NCI-H226 (cell line): ENCODE results near the gene SORD.
"Not testable (repeated sequence)": the region's sequence is repeated elsewhere in the genome, so short reads cannot be mapped to it uniquely, and the experiment has no call there.

ENCODE experiments used
- DNase-seq: peaks from one replicate; pipeline ENCODE4 v3.0.0-alpha.2; 2015

SORD gene

GRCh38 chr15:45022871-45023658 is at the start of gene SORD:
Gene SORD, plus strand, starts transcription at chr15:45023195. Its CDS starts 89 bp downstream, at chr15:45023284.
- peak; percentile 69 for DNase-seq

DNA sequence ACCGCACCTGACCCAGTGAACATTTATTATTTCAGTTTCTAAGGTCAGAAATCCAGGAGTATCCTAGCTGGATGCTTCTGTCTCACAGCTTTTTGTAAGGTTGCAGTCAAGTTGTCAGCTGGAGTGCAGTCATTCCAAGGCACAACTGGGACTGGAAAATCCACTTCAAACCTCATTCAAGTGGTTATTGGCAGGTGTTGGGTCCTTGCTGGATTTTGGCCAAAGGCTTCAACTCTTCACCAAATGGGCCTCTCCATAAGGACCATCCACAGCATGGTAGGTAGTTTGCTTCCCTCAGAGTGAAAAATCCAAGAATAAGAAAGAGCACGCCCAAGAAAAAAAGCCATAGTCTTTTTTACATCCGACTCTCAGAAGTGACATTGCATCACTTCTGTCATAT is 46.8 kb upstream of the SORD start:
- DNase-seq: not testable (repeated sequence)

DNA sequence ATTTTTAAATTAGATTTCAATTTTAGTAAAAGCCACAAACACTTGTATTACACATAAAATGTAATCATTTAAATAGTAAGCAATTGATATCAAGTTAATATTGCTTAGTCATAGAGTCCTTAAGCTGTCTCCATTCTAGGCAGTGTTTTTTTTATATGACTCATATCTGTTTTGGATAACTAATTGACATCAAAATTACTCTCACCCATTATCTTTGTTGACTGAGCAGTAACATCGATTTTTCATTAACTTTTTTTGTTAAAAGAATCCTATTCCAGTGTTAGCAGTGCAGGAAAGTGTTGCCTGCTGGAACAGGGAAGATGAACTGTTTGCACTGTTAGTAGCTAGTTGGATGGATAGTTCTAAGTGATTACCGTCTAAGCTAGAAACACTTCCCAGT is 45.2 kb upstream of the SORD start:
- not testable (repeated sequence) for DNase-seq

DNA sequence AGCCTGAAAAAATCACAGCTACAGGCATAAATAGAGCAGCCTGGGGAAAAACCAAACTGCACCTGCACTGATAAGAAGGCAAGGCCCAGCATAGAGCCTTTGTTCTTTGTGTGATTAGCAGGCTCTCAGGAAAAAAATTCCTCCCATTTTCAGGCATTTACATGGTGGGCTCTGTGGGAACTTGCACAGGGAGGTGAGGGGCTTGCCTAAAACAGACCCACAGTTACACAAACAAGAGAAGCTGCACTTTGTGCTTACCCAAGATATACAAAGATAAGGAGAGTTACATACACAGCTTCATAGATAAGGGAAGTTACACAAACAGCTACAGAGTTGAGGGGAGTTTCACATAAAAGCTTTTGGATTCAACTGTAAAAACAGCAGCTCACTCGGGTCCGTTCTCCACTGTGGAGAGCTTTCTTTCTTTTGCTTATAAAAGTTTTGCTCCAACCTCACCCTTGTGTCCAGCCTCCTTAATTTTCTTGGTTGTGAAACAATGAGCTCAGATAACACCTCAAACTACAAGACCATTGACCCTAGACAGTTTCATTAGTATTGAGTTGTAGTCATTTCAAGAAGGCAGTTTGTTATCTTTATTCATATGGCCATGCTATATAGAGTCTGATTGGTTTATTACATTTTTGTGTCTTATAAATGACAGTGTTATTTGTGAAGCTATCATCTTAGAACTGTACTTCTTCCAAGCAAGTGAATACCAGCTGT is 43.2 kb upstream of the SORD start:
- DNase-seq: not testable (repeated sequence)

DNA sequence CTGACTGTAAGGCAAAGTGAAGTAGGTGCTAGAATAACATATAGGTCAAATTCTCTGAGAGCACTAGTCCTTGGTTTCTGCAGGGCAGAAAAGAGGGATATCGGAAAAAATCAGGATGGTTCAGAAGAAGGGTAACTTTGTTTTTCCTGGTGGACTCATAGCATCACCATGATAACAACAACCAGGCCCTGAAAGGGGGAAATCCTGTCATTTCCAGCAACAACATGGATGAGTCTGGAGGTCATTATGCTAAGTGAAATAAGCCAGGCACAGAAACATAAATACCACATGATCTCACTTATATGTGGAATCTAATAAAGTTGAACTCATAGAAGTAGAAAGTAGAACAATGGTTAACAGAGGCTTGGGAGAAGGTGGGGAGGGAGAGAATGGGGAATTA is 38.9 kb upstream of the SORD start:
- DNase-seq: not testable (repeated sequence)

DNA sequence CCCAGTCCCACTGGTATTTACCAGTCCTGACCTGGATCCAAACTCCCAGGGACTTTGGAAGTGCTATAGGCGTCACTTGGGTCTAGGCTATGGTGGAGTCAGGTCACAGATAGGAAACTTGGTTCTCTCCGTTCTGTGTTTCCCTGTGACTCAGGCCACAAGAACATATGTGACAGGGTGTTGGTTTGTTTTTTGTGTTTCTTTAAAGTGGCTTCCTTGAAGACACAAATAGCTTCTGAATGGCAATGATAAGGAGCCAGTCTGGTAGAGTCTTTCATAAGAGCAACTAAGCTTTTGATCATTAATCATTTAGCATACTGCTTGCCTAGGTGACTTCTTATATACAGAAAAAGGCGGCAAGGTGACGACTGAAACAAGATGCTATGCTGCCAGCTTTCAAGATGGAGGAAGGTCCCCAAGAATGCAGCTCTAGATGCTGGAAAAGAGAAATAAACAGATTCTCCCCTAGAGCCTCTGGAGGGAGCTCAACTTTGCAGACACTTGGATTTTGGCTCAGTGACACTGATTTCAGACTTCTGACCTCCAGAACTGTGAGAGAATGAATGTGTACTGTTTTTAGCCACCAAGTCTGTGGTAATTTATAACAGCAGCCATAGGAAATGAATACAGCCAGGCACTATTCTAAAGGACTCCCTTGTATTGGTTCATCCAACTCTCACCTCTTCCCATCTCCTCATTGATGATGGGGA is 36.5 kb upstream of the SORD start:
- not testable (repeated sequence) for DNase-seq

- not testable (repeated sequence) for DNase-seq
These were observed 35.3 kb upstream of the SORD start for GRCh38 chr15:44987711-44988110.

GRCh38 chr15:44988184-44988869 is 34.7 kb upstream of the SORD start:
- not testable (repeated sequence) for DNase-seq

- not testable (repeated sequence) for DNase-seq
These were observed 34.1 kb upstream of the SORD start for GRCh38 chr15:44988870-44989219.

- DNase-seq: not testable (repeated sequence)
These were observed 25.4 kb upstream of the SORD start for GRCh38 chr15:44997632-44998031.

GRCh38 chr15:44999105-44999504 is 23.9 kb upstream of the SORD start:
- no peak for DNase-seq

DNA sequence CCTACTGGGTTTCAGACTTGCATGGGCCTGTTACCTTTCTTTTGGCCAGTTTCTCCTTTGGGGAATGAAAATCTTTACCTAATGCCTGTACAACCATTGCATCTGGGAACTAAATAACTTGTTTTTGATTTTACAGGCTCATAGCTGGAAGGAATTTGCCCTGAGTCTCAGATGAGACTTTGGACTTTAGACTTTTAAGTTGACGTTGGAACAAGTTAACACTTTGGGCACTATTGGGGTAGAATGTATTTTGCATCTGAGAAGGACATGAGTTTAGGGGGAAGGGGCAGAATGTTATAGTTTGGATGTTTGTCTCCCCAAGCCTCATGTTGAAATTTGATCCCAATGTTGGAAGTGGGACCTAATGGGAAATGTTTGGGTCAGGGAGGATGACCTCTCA is 21.8 kb upstream of the SORD start:
- DNase-seq: not testable (repeated sequence)

DNA sequence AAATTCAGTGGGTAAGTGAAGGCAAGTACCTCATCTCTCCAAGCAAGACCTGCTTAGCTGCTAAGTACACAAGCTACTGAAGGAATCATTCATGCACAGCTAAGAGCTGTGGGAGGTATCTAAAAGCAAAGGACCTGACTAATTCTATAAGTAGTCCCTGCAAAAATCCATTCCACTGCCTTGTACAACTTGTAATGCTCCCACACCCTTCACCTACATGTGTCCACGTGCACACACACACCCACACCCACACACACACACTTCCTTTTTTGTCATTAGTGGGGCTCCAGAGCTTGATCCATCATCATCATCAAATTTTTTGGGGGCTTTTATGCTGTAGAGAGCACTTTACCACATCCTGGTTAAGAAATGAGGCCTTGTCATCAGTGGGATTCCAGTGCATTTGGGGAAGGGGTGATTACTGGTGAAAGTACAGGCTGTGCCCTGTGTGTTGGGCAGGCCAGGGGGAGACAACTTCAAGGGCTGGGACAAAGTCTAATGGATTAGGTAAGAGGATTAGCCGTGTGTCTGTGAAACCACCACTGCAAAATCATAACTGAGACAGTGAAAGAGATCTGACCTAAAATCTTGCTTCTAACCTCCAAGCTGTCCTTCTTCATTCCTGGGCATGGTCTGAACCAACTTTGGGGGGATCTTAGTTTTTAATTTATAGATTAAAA is 19.1 kb upstream of the SORD start:
- DNase-seq: not testable (repeated sequence)

DNA sequence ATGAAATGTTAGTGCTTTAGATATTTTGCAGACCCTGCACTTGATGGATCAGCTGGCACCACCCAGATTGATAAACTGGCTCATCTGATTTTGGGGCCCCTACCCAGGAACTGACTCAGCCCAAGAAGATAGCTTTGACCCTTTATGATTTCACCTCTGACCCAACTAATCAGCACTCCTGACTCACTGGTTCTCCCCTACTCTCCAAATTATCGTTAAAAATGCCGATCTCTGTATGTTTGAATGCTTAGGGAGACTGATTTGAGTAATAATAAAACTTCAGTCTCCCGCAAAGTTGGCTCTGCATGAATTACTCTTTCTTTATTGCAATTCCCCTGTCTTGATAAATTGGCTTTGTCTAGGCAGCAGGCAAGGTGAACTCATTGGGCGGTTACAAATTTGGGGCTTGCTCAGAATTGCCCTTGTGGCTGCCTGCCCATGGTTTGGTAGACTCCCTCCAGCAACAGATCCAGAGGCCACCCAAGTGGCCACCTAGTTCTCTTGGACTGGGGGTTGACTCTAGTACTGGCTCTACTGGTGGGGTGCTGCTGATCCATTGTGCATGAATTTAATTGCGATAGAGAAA is 18.3 kb upstream of the SORD start:
- DNase-seq: not testable (repeated sequence)

DNA sequence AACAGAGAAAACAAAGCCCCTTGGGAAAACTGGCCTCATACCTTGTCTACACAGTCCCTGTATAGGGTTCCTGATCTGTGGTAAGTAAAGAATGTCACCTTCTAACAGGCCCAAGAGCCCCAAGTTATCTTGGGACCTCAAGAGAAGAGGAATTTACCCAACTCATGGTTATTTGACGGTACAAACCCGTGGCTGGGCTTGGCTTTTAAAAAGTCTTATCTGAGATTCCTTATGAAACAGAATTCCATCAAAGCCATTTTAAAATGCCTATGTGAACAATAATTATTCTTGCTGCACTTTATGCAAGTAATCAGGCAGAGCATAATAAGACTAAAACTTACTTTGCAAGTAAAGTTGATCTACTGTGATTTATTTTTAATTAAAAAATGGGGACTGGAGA is 13.9 kb upstream of the SORD start:
- DNase-seq: no peak

GRCh38 chr15:45015114-45015513 is 7.9 kb upstream of the SORD start:
- DNase-seq: not testable (repeated sequence)

GRCh38 chr15:45020222-45020900 is 2.6 kb upstream of the SORD start:
- not testable (repeated sequence) for DNase-seq

- not testable (repeated sequence) for DNase-seq
These were observed 2.1 kb upstream of the SORD start for GRCh38 chr15:45020901-45021259.

DNA sequence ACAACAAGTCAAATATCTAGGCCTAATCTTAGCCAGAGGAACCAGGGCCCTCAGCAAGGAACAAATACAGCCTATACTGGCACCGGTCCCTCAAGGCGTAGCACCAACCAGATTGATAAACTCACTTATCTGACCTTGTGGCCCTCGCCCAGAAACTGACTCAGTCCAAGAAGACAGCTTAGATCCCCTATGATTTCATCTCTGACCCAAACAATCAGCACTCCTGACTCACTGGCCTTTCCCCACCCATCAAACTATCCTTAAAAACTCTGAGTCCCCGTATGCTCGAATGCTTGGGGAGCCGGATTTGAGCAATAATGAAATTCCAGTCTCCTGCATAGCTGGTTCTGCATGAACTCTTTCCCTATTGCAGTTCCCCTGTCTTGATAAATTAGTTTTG is 1.6 kb upstream of the SORD start:
- DNase-seq: peak; percentile 58

GRCh38 chr15:45023659-45024225 is 747 bp downstream of the SORD start:
- DNase-seq: no peak

- DNase-seq: not testable (repeated sequence)
These were observed 1.7 kb downstream of the SORD start for GRCh38 chr15:45024649-45025048.
